Measurements from ENCODE around the gene CMYA5. TPM values are rescaled to one million over a fixed set of nuclear protein-coding genes. Genes with fewer than 3 reads are reported as not detected.

The CMYA5 gene
- total RNA-seq, 2 experiments from 2014 or later: 0.05 to 0.07 TPM

DNA sequence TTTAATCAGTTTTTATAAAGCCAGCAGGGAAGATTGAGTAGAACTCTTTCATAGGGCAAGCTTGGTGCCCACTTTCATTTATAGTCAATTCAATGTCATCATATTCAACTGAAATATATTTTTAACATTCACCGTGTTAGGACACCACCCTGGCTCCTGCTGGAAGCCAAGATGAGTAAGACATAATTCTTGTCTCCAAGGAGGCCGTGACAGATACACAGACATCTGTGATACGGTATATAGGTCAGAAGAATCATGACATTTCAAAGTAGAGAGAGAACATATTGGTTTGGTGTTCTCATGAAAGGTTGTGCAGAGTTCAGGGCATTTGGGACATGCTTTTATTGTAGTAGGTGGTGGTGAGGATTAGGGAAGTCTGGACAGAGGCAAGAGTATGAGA, 120.1 kb downstream of the CMYA5 start:
- CTCF ChIA-PET: interaction anchor here (0.6 kb wide), 2 partner anchors 233 to 337 kb away, joined by 3 to 4 read pairs; no protein-coding TSS in a partner anchor
- Mint-ChIP-seq H3K27ac (no peak overlapping the region), H3K9me3 (no peaks in the 10 kb centered on the region), H3K4me3 (no peak overlapping the region), H3K27me3 (ENCODE audit: low read depth) (no peaks in the 10 kb centered on the region), H3K36me3 (ENCODE audit: low read depth) (no peaks in the 10 kb centered on the region), H3K4me1 (ENCODE audit: low read depth) (no peaks in the 10 kb centered on the region)
- intact Hi-C loops (cut with micrococcal nuclease): no loop called here
- no peak for DNase-seq

DNA sequence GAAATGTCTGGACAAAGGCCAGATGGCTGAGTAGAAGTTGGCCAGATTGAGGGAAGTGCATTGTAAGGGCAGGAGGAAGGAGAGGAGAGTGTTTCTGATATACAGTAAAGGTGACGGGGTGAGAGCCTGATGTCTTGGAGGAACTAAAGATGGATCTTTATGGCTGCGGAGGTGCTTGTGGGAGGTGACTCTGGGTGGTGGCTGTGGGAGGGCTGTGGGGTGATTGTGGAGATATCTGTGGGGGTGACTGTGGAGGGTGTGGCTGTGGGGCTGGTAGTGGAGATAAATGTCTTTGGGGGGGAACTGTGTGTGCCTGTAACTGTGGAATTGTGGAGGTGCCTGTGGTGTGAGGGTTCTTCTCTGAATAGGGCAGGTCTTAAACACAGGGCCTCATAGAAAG, 121.4 kb downstream of the CMYA5 start:
- no peak overlapping the region for H3K27ac Mint-ChIP-seq
- intact Hi-C loops (cut with micrococcal nuclease): no loop called here

DNA sequence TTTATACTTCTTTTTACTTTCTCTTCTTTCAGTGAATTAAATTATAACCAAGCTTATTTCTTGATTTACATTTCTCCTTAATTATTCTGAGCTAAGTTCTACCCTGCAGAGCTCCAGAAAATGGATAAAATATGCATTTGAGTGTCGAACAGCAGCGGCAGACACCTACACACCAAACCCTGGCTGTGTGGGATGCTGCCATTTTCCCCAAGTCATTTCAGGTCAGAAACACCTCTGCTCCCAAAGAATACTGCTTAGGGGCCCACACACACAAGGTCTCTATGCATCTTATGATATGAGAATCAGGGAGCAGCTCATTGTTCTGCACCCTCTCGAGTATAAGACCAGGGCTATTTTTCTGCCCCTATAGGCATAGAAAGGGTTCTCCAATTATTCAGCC, 122.3 kb downstream of the CMYA5 start:
- Mint-ChIP-seq H3K9me3 (no peaks in the 10 kb centered on the region), H3K4me3 (no peak overlapping the region), H3K4me1 (ENCODE audit: low read depth) (no peaks in the 10 kb centered on the region), H3K27ac (no peak overlapping the region), H3K36me3 (ENCODE audit: low read depth) (no peaks in the 10 kb centered on the region), H3K27me3 (ENCODE audit: low read depth) (peaks cover 3% of the 10 kb centered on the region)
- intact Hi-C loops (cut with micrococcal nuclease): no loop called here
- no peak for DNase-seq
- CTCF ChIA-PET: no interaction called here

More for the DNA sequence above, 121.4 kb downstream of the CMYA5 start:
- Mint-ChIP-seq H3K27me3 (ENCODE audit: low read depth) (peaks cover 3% of the 10 kb centered on the region), H3K9me3 (no peaks in the 10 kb centered on the region), H3K4me1 (ENCODE audit: low read depth) (no peaks in the 10 kb centered on the region), H3K36me3 (ENCODE audit: low read depth) (no peaks in the 10 kb centered on the region), H3K4me3 (no peak overlapping the region)
- no peak for DNase-seq
- CTCF ChIA-PET: no interaction called here

DNA sequence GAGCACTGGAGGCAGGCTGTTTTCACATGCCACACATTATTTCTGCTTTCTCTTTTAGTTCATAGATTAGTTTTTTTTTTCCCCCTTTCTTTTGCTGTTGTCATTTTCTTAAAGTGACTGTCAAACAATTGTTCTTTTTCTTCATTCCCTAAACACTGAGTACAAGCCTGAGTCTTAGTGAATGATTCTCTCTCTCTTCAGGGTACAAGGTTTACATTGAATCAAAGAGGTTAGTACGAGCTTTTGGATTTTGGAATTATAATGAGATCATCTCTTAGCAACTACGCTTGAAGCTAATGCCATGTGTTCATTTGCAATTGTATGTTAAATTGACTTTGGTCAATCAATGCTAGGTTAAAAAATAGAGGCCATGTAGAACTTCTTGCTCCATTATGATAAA, 125.1 kb downstream of the CMYA5 start:
- DNase-seq: no peak
- CTCF ChIA-PET: no interaction called here
- Mint-ChIP-seq H3K27me3 (ENCODE audit: low read depth) (peaks cover 3% of the 10 kb centered on the region), H3K4me3 (no peak overlapping the region), H3K27ac (no peak overlapping the region), H3K9me3 (peaks cover 5% of the 10 kb centered on the region), H3K36me3 (ENCODE audit: low read depth) (no peaks in the 10 kb centered on the region), H3K4me1 (ENCODE audit: low read depth) (no peaks in the 10 kb centered on the region)
- intact Hi-C loops (cut with micrococcal nuclease): no loop called here

DNA sequence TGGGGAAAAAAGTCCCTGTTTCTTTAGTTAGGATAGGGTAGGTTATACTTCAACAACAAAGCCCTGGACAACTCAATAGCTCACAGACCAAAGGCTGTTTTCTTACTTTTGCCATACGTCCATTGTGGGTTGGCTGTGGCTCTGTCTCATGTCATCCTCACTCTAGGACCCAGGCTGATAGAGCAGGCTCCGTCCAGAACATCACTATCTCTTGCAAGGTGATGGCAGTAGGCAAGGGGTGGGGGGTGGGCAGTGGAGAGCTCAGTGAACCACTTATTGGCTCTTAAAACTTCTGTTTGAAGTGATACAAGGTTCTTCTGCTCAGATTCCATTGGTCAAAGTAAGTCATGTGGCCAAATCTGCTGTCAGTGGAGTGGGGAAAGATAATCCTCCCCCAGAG, 126.4 kb downstream of the CMYA5 start:
- Mint-ChIP-seq H3K9me3 (peaks cover 7% of the 10 kb centered on the region), H3K27ac (no peak overlapping the region), H3K36me3 (ENCODE audit: low read depth) (no peaks in the 10 kb centered on the region), H3K4me3 (no peak overlapping the region), H3K27me3 (ENCODE audit: low read depth) (peaks cover 3% of the 10 kb centered on the region), H3K4me1 (ENCODE audit: low read depth) (no peaks in the 10 kb centered on the region)
- intact Hi-C loops (cut with micrococcal nuclease): no loop called here
- no peak for DNase-seq
- CTCF ChIA-PET: no interaction called here

DNA sequence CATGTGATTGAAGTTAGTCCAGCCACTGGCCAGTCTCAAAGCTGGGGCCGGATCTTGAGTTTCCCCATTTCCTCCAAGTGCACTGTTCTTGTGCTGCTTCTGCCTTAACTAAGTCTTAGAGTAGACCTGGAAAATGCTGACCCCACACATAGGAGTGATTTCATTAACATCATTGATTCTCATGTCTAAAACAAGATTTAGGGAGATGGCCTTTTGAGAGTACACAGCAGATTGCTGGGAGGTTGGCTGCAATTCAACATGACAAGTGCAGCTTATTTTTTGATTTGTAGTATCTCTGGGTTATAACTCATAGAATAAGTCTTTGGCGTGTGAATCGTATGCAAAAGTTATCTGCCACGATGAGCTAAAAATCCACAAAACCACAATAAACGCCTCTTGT, 131.0 kb downstream of the CMYA5 start:
- no peaks in the 10 kb centered on the region for H3K36me3 Mint-ChIP-seq (ENCODE audit: low read depth)
- peaks cover 7% of the 10 kb centered on the region for H3K9me3 Mint-ChIP-seq
- CTCF ChIA-PET: no interaction called here

DNA sequence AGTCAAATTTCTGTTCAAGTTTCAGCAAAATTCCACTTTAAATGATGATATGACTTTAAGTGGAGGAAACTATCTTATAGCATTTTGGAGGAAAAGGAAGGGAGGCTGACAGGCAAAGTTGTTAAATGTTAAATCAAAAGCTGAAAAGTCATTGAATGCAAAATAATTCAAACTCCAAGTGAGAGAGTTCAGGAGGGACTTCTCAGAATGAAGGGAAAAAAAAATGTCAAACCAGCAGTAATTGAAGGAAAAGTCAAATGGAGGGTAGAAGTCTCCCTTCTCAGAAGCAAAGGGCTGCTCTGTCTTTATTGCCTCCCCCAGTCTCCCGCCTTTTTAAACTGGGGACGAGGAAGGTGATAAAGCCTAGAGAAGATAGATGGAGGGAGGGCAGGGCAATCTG, 134.8 kb downstream of the CMYA5 start:
- CTCF ChIA-PET: no interaction called here
- H3K4me3 Mint-ChIP-seq: no peak overlapping the region
- no peaks in the 10 kb centered on the region for H3K36me3 Mint-ChIP-seq (ENCODE audit: low read depth)
- no peak for DNase-seq
- H3K27ac Mint-ChIP-seq: no peak overlapping the region
- H3K27me3 Mint-ChIP-seq (ENCODE audit: low read depth): peaks cover 2% of the 10 kb centered on the region
- intact Hi-C loops (cut with micrococcal nuclease): no loop called here
- no peaks in the 10 kb centered on the region for H3K4me1 Mint-ChIP-seq (ENCODE audit: low read depth)
- peaks cover 1% of the 10 kb centered on the region for H3K9me3 Mint-ChIP-seq

More for the DNA sequence above, 131.0 kb downstream of the CMYA5 start:
- no peak overlapping the region for H3K4me3 Mint-ChIP-seq
- H3K4me1 Mint-ChIP-seq (ENCODE audit: low read depth): no peaks in the 10 kb centered on the region
- DNase-seq: no peak
- no peak overlapping the region for H3K27ac Mint-ChIP-seq
- intact Hi-C loops (cut with micrococcal nuclease): no loop called here
- H3K27me3 Mint-ChIP-seq (ENCODE audit: low read depth): peaks cover under 1% of the 10 kb centered on the region

DNA sequence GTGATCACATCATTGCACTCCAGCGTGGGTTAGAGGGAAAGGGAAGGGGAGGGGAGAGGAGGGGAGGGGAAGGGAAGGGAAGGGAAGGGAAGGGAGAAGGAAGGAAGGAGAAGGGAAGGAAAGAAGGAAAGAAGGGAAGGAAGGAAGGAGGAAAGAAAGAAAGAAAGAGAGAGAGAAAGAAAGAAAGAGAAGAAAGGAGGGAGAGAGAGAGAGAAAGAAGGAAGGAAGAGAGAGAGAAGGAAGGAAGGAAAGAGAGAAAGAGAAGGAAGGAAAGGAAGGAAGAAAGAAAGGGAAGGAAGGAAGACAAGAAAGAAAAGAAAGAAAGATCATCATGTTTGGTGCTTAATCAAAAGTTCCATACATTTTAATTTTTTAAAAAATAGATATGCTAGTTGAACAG, 136.2 kb downstream of the CMYA5 start:
- H3K9me3 Mint-ChIP-seq: no peaks in the 10 kb centered on the region
- no peaks in the 10 kb centered on the region for H3K36me3 Mint-ChIP-seq (ENCODE audit: low read depth)
- H3K4me1 Mint-ChIP-seq (ENCODE audit: low read depth): no peaks in the 10 kb centered on the region
- no peak overlapping the region for H3K27ac Mint-ChIP-seq
- no peak overlapping the region for H3K4me3 Mint-ChIP-seq
- intact Hi-C loops (cut with micrococcal nuclease): no loop called here
- CTCF ChIA-PET: no interaction called here
- no peak for DNase-seq
- H3K27me3 Mint-ChIP-seq (ENCODE audit: low read depth): peaks cover 6% of the 10 kb centered on the region

DNA sequence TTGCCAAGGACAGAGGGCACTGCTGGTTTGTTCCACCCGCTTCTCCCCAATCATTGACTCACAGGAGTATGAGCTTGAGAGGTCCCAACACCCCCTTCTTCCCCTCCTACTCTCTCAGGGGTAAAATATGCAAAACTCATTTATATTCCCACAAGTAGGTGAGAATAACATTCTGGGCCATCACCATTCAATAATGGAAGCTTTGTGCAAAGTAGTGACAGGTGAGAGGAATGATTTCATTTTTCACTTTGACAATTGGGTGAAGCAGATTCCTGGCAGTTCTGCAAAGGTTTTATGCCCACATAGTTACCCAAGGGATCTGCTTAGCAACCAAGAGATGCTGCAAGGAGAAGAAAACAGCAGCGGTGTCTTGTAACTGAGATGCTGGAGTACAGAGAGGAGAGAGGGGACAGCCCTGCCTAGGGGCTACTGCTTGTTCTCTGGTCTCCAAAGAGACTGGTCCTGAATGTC, 137.6 kb downstream of the CMYA5 start:
- no peak overlapping the region for H3K4me3 Mint-ChIP-seq
- H3K4me1 Mint-ChIP-seq (ENCODE audit: low read depth): no peaks in the 10 kb centered on the region
- DNase-seq: no peak
- H3K27me3 Mint-ChIP-seq (ENCODE audit: low read depth): peaks cover 6% of the 10 kb centered on the region
- H3K9me3 Mint-ChIP-seq: no peaks in the 10 kb centered on the region
- no peak overlapping the region for H3K27ac Mint-ChIP-seq
- intact Hi-C loops (cut with micrococcal nuclease): no loop called here
- CTCF ChIA-PET: no interaction called here
- H3K36me3 Mint-ChIP-seq (ENCODE audit: low read depth): no peaks in the 10 kb centered on the region

DNA sequence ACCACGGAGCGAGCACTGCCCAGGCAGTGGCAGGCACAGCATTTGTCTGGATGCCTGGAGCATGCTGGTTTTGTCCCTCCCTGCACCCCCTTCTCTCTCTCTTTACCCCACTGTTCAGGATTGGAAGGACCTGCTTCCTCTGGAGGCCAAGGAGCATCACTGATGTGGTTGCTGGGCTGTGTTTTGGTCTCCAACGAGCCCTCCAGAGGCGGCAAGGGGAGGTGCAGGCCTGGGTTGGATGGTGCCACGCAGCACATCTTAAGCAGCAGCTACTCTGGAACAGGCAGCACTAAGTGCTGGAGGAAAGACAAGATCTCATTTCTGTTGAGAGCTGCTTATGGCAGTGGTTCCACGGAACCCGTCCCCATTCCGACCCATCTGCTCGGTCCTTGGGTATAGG, 139.6 kb downstream of the CMYA5 start:
- Mint-ChIP-seq H3K4me1 (ENCODE audit: low read depth) (no peaks in the 10 kb centered on the region), H3K4me3 (no peak overlapping the region), H3K27ac (no peak overlapping the region), H3K9me3 (no peaks in the 10 kb centered on the region), H3K36me3 (ENCODE audit: low read depth) (no peaks in the 10 kb centered on the region), H3K27me3 (ENCODE audit: low read depth) (peaks cover 6% of the 10 kb centered on the region)
- CTCF ChIA-PET: interaction anchor here (0.7 kb wide), 1 partner anchor 227 kb away, joined by 3 read pairs; no protein-coding TSS in a partner anchor
- DNase-seq: peak; percentile 12
- intact Hi-C loops (cut with micrococcal nuclease): no loop called here

DNA sequence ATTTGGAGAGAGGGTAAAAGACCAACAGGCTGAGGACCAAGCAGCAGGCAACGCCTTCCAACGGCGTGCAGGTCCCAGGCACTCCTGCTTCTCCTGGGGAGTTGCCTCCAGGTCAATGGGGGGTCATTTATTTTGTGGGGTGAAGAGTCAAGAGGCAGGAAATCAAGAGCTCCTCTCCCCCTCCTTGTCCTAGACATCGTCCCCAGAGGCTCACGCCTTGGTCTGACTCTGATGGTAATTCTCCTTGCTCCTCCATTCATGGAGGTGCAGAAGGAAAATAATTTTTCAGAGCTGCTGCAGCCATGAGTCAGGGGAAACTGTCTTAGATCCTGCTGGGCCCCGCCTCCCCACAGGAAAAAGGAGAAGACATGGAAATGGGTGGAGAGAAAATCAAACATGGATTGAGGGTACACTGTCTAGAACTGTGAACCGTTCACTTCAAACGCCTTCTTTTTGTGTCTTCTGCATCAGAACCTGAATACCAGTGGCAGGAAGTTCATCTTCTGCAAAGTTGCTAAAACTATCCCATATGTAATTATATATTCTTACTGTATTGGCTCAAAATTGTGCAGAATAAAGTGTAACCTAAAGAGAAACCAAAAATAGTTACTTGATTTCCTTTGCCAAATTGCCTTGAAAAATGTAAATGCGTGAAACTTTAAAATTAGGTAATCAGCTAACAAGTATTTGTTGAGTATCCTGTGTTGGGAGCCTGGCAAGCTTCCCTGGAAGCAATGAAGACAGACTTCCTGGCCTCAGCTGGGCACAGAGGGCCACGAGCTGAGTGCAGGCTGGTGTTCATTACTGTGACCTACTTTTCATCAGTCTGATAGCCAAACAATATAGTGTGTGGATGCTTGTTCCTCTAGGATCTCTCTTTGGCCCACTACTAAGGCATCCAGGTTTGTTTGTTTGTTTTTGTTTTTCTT, 142.0 kb downstream of the CMYA5 start:
- H3K4me1 Mint-ChIP-seq (ENCODE audit: low read depth): no peaks in the 10 kb centered on the region
- CTCF ChIA-PET: interaction anchor here (0.6 to 1.0 kb wide), 3 partner anchors 26 to 309 kb away, joined by 3 to 4 read pairs (median 4); no protein-coding TSS in a partner anchor
- intact Hi-C loops (cut with micrococcal nuclease): no loop called here

DNA sequence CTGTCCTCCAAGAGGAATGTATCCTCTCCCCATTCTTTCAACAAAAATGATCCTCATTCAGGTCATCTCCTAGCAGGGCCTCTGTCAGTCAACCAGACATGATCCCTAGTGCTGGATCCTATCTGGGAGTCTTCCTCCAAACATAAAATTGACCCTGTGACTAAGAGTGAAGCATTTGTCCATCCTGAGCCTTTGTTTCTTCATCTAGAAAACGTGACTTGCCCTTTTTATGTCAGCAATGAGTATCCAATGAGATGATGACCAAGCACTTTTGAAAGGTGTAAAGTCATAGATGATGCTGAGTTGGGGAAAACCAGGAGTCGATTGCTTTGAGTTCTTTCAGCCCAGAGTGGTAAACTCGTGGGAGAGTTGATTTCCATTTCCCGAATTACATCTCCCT, 143.3 kb downstream of the CMYA5 start:
- Mint-ChIP-seq H3K36me3 (ENCODE audit: low read depth) (no peaks in the 10 kb centered on the region), H3K9me3 (no peaks in the 10 kb centered on the region)

More for the DNA sequence above, 142.0 kb downstream of the CMYA5 start:
- Mint-ChIP-seq H3K27ac (no peak overlapping the region), H3K4me3 (no peak overlapping the region), H3K27me3 (ENCODE audit: low read depth) (peaks cover 6% of the 10 kb centered on the region), H3K9me3 (no peaks in the 10 kb centered on the region), H3K36me3 (ENCODE audit: low read depth) (no peaks in the 10 kb centered on the region)
- no peak for DNase-seq

More for the DNA sequence above, 143.3 kb downstream of the CMYA5 start:
- no peak overlapping the region for H3K27ac Mint-ChIP-seq
- CTCF ChIA-PET: no interaction called here
- peaks cover 6% of the 10 kb centered on the region for H3K27me3 Mint-ChIP-seq (ENCODE audit: low read depth)
- H3K4me3 Mint-ChIP-seq: no peak overlapping the region
- intact Hi-C loops (cut with micrococcal nuclease): no loop called here
- H3K4me1 Mint-ChIP-seq (ENCODE audit: low read depth): no peaks in the 10 kb centered on the region
- no peak for DNase-seq

Data from activated naive CD4-positive, alpha-beta T cell treated with anti-CD3 and anti-CD28 coated beads for 36 hours (primary cell).